ENCODE measurements around the gene INSR.

The INSR gene

DNA sequence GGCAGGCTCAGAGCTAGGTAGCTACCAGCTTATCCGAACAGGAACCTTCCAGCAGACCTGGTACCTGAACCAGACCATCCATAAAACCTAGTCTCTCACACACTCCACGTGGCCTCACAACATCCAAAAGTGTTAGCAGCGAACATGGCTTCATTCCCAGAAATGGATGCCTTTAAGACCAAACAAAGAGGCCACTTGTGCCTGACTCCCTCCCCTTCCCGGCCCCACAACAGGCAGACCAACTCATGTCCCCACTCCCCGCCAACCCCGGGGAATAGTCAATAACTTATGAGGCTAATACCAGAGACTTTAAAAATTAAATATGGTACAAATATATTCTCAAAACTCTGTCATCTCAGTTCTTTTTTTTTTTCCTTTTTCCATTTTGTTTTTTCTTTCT, 178.5 kb downstream of the INSR start:
- Histone ChIP-seq H3K36me3 (peaks cover 5% of the 10 kb centered on the region; the same call in 1 of the 2 replicates), H3K27me3 (no peaks in the 10 kb centered on the region), H3K4me3 (ENCODE audit: low read depth, low read length) (no peak overlapping the region), H3K9me3 (no peaks in the 10 kb centered on the region), H3K4me1 (no peaks in the 10 kb centered on the region)
- TF ChIP-seq, protein P1, sequence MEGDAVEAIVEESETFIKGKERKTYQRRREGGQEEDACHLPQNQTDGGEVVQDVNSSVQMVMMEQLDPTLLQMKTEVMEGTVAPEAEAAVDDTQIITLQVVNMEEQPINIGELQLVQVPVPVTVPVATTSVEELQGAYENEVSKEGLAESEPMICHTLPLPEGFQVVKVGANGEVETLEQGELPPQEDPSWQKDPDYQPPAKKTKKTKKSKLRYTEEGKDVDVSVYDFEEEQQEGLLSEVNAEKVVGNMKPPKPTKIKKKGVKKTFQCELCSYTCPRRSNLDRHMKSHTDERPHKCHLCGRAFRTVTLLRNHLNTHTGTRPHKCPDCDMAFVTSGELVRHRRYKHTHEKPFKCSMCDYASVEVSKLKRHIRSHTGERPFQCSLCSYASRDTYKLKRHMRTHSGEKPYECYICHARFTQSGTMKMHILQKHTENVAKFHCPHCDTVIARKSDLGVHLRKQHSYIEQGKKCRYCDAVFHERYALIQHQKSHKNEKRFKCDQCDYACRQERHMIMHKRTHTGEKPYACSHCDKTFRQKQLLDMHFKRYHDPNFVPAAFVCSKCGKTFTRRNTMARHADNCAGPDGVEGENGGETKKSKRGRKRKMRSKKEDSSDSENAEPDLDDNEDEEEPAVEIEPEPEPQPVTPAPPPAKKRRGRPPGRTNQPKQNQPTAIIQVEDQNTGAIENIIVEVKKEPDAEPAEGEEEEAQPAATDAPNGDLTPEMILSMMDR (IDR thresholded peaks at IDR 0.05; ENCODE audit: low read depth, low read length): no peak
- no peak for DNase-seq

DNA sequence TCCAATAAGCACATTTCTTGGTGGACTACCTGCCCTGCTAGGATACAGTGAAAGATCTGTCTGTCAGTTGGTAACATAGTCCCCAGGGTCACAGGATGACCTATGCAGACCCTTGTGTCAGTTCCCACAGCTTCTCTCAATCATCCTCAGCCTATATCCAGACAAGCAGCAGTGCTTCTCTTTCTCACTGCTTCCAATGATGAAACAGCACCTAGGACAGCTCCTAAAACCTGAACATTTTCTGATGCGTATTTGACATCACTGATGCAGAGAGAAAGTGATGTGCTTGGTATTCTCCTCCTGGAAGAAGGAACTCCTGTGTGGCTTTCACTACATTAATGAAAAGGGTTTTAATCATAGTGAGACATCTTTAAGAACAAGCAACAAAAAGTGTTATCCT, 181.0 kb downstream of the INSR start:
- no peak for DNase-seq
- H3K4me1 ChIP-seq: no peaks in the 10 kb centered on the region

DNA sequence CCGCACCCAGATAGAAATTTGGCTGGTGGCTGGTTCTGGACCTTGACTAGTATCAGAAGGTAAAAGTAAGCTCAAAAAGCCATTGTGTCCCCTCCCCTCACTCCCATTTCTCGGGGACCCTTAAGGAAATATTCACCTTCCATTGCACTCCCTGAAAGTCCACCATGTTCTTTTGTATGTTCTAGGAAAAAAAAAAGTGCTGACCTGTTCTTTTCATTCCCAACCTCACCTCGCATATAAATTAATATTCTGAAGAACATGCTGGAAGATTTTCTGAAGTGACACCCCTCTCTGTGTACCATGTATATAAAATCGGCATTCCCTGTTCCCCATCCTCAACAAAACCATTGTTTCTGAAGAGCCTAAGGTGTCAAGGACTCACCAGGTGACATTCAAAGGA, 181.5 kb downstream of the INSR start:
- no peak for DNase-seq
- Histone ChIP-seq H3K36me3 (no peaks in the 10 kb centered on the region), H3K4me3 (ENCODE audit: low read depth, low read length) (no peak overlapping the region), H3K27me3 (no peaks in the 10 kb centered on the region), H3K9me3 (no peaks in the 10 kb centered on the region), H3K4me1 (no peaks in the 10 kb centered on the region)
- TF ChIP-seq, protein P1 (IDR thresholded peaks at IDR 0.05; ENCODE audit: low read depth, low read length): no peak

More for the DNA sequence above, 181.0 kb downstream of the INSR start:
- no peaks in the 10 kb centered on the region for H3K36me3 ChIP-seq
- no peak overlapping the region for H3K4me3 ChIP-seq (ENCODE audit: low read depth, low read length)
- TF ChIP-seq, protein P1 (IDR thresholded peaks at IDR 0.05; ENCODE audit: low read depth, low read length): no peak
- H3K9me3 ChIP-seq: no peaks in the 10 kb centered on the region
- H3K27me3 ChIP-seq: no peaks in the 10 kb centered on the region

GRCh38 chr19:7109678-7110289, 184.4 kb downstream of the INSR start:
- Histone ChIP-seq H3K27me3 (no peaks in the 10 kb centered on the region), H3K36me3 (no peaks in the 10 kb centered on the region), H3K9me3 (no peaks in the 10 kb centered on the region), H3K4me3 (ENCODE audit: low read depth, low read length) (no peak overlapping the region), H3K4me1 (no peaks in the 10 kb centered on the region)
- TF ChIP-seq, protein P1 (IDR thresholded peaks at IDR 0.05; ENCODE audit: low read depth, low read length): no peak
- DNase-seq: no peak

- Histone ChIP-seq H3K27me3 (no peaks in the 10 kb centered on the region), H3K4me1 (no peaks in the 10 kb centered on the region), H3K36me3 (no peaks in the 10 kb centered on the region), H3K4me3 (ENCODE audit: low read depth, low read length) (no peak overlapping the region), H3K9me3 (no peaks in the 10 kb centered on the region)
- no peak for DNase-seq
- TF ChIP-seq, protein P1 (IDR thresholded peaks at IDR 0.05; ENCODE audit: low read depth, low read length): no peak
Observed at GRCh38 chr19:7106711-7107657, 187.2 kb downstream of the INSR start.

Measured in BE2C (cell line).